Panc1 (cell line): ENCODE results near the gene NRP1. TPM values are rescaled to one million over a fixed set of nuclear protein-coding genes. Genes with fewer than 3 reads are reported as not detected.

Experiments
- ATAC-seq: fragments of 200-7000 bp; cut with Tn5 transposase; 2 replicates; pipeline ENCODE4 v1.9.1; 2020; ENCODE audit warnings: mild to moderate bottlenecking, moderate library complexity
- BruUV-seq: library from RNA; stranded (reverse); fragments of 400-500 nt; replicated peaks from 2 replicates; lab custom pipeline; 2021; lab: Mats Ljungman, UMichigan
- CTCF ChIA-PET: fragments of 300-600 bp; sonication (Branson Sonifier 250); formaldehyde crosslinking; loops from one replicate; lab custom pipeline; 2022; ENCODE audit warnings: antibody characterized with exemption; lab: Charles Lee
- POLR2A ChIA-PET: fragments of 300-600 bp; sonication (Branson Sonifier 250); formaldehyde crosslinking; loops from one replicate; lab custom pipeline; 2022; ENCODE audit warnings: antibody characterized with exemption; lab: Charles Lee
- DNase-seq: peaks from one replicate; pipeline ENCODE4 v3.0.0-alpha.2; 2010; ENCODE audit warnings: low read depth, low spot score
- H3K27ac ChIP-seq: 2 replicates; pipeline ENCODE4 v1.5.1; 2011; ENCODE audit warnings: mild to moderate bottlenecking, low read length, inconsistent platforms
- H3K27me3 ChIP-seq: fragments of 200-500 bp; sonication (Bioruptor generic); 2 replicates; pipeline ENCODE4 v1.6.0; 2014; ENCODE audit warnings: low read length, inconsistent platforms; ENCODE audit not compliant: control insufficient read depth, insufficient read depth
- H3K36me3 ChIP-seq: fragments of 200-500 bp; sonication (Bioruptor generic); 2 replicates; pipeline ENCODE4 v1.5.1; 2014; ENCODE audit warnings: inconsistent platforms, mild to moderate bottlenecking, low read length, moderate library complexity; ENCODE audit not compliant: control insufficient read depth, insufficient read depth
- H3K4me1 ChIP-seq: 2 replicates; pipeline ENCODE4 v1.5.1; 2011; ENCODE audit warnings: inconsistent platforms, mild to moderate bottlenecking, low read length, moderate library complexity; ENCODE audit not compliant: control insufficient read depth, insufficient read depth
- H3K4me3 ChIP-seq, 2 experiments: 2 replicates each; pipeline ENCODE4 v1.5.1; 2011 to 2012; ENCODE audit warnings: low read depth in 2 of 2, low read length in 2 of 2, mild to moderate bottlenecking in 2 of 2, inconsistent platforms in 1 of 2, moderate library complexity in 1 of 2
- H3K9me3 ChIP-seq: fragments of 200-500 bp; sonication (Bioruptor generic); 2 replicates; pipeline ENCODE4 v1.5.1; 2014; ENCODE audit warnings: low read depth, mild to moderate bottlenecking, inconsistent platforms, low read length, moderate library complexity; ENCODE audit not compliant: control insufficient read depth, insufficient read depth
- CTCF ChIP-seq: fragments of 450-650 bp; IDR thresholded peaks from 2 replicates; pipeline ENCODE4 v1.5.1; 2017; ENCODE audit warnings: mild to moderate bottlenecking
- POLR2AphosphoS5 ChIP-seq: IDR thresholded peaks from 2 replicates; pipeline ENCODE4 v1.6.1; 2012; ENCODE audit warnings: mild to moderate bottlenecking, low read depth, low read length, moderate library complexity
- SIN3A ChIP-seq: IDR thresholded peaks from 2 replicates; pipeline ENCODE4 v1.6.1; 2012; ENCODE audit warnings: low read depth, mild to moderate bottlenecking, low read length, moderate library complexity, borderline replicate concordance; ENCODE audit not compliant: insufficient read depth
- TCF7L2 ChIP-seq: IDR thresholded peaks from 2 replicates; pipeline ENCODE4 v1.6.1; 2011; ENCODE audit warnings: mild to moderate bottlenecking, low read depth, low read length, inconsistent platforms
- in situ Hi-C: cut with HindIII; loops from 2 replicates; pipeline ENCODE4 v1.10.0; 2016; ENCODE audit warnings: low sequenced_read_pairs, low pct_unique_long_range_greater_than_20kb
- intact Hi-C: fragments of 100-400 bp; cut with micrococcal nuclease; formaldehyde crosslinking; loops from one replicate; pipeline ENCODE4 v1.10.0; 2022; ENCODE audit not compliant: unreplicated experiment
- total RNA-seq: library from RNA; stranded (reverse); gene quantifications from one replicate; pipeline ENCODE4 v1.2.1, GENCODE V29; 2021; ENCODE audit not compliant: unreplicated experiment
- TF ChIP-seq, protein P1 (sequence below), 2 experiments: IDR thresholded peaks; 2 replicates each; pipeline ENCODE4 v1.6.1; 2011 to 2012; ENCODE audit warnings: low read depth in 2 of 2, control low read depth in 1 of 2, low read length in 1 of 2, mild to moderate bottlenecking in 1 of 2, moderate library complexity in 1 of 2; ENCODE audit not compliant: insufficient read depth in 1 of 2

The NRP1 gene
- total RNA-seq, 1 experiment from 2014 or later = 93.4 TPM

- ChIA-PET CTCF (no interaction called here), POLR2A (no interaction called here)
- intact Hi-C loops = no loop called here
- ATAC-seq (no peak), DNase-seq (no peak)
- H3K4me1 ChIP-seq = peaks cover 64% of the 10 kb centered on the region
- H3K4me3 ChIP-seq = no peak overlapping the region
- H3K27me3 ChIP-seq = no peaks in the 10 kb centered on the region
- peak overlapping the region; percentile 96 for H3K27ac ChIP-seq
- in situ Hi-C loops = no loop called here
- no TSS peak for BruUV-seq
- no peak for TF ChIP-seq CTCF
- no peak for TF ChIP-seq TCF7L2
- no peak for TF ChIP-seq POLR2AphosphoS5
- TF ChIP-seq, protein P1, sequence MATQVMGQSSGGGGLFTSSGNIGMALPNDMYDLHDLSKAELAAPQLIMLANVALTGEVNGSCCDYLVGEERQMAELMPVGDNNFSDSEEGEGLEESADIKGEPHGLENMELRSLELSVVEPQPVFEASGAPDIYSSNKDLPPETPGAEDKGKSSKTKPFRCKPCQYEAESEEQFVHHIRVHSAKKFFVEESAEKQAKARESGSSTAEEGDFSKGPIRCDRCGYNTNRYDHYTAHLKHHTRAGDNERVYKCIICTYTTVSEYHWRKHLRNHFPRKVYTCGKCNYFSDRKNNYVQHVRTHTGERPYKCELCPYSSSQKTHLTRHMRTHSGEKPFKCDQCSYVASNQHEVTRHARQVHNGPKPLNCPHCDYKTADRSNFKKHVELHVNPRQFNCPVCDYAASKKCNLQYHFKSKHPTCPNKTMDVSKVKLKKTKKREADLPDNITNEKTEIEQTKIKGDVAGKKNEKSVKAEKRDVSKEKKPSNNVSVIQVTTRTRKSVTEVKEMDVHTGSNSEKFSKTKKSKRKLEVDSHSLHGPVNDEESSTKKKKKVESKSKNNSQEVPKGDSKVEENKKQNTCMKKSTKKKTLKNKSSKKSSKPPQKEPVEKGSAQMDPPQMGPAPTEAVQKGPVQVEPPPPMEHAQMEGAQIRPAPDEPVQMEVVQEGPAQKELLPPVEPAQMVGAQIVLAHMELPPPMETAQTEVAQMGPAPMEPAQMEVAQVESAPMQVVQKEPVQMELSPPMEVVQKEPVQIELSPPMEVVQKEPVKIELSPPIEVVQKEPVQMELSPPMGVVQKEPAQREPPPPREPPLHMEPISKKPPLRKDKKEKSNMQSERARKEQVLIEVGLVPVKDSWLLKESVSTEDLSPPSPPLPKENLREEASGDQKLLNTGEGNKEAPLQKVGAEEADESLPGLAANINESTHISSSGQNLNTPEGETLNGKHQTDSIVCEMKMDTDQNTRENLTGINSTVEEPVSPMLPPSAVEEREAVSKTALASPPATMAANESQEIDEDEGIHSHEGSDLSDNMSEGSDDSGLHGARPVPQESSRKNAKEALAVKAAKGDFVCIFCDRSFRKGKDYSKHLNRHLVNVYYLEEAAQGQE (IDR thresholded peaks at IDR 0.05; ENCODE audit: insufficient read depth in 1 of 2, low read depth in 2 of 2, low read length in 1 of 2) = no peak
- no peaks in the 10 kb centered on the region for H3K9me3 ChIP-seq
- H3K36me3 ChIP-seq = peaks cover 3% of the 10 kb centered on the region; the same call in 1 of the 2 replicates
These were observed 98.5 kb downstream of the NRP1 start for GRCh38 chr10:33235951-33236350.

- no peaks in the 10 kb centered on the region for H3K9me3 ChIP-seq
- in situ Hi-C loops = no loop called here
- peaks cover 62% of the 10 kb centered on the region for H3K4me1 ChIP-seq
- no peak for ATAC-seq
- TF ChIP-seq, protein P1 (IDR thresholded peaks at IDR 0.05; ENCODE audit: insufficient read depth in 1 of 2, low read depth in 2 of 2, low read length in 1 of 2) = no peak
- TF ChIP-seq CTCF = no peak
- no peak for TF ChIP-seq TCF7L2
- TF ChIP-seq SIN3A = no peak
- TF ChIP-seq POLR2AphosphoS5 = no peak
- BruUV-seq = no TSS peak
- CTCF ChIA-PET = no interaction called here
- H3K27me3 ChIP-seq = no peaks in the 10 kb centered on the region
- H3K27ac ChIP-seq = peak overlapping the region; percentile 96
- no peak overlapping the region for H3K4me3 ChIP-seq
- peaks cover 3% of the 10 kb centered on the region; the same call in 1 of the 2 replicates for H3K36me3 ChIP-seq
- intact Hi-C loops = no loop called here
- DNase-seq = no peak
- POLR2A ChIA-PET = interaction anchor here (0.6 kb wide), 1 partner anchor 941 kb away, joined by 4 read pairs; no protein-coding TSS in a partner anchor
These were observed 99.1 kb downstream of the NRP1 start for GRCh38 chr10:33235251-33235884.
